H9 (cell line): Measurements from ENCODE around the gene POU4F3. TPM values are rescaled to one million over a fixed set of nuclear protein-coding genes. Genes with fewer than 3 reads are reported as not detected.

Source experiments
- DNase-seq: peaks from one replicate; pipeline ENCODE4 v3.0.0-alpha.2; 2017
- H2AFZ ChIP-seq: one replicate; pipeline ENCODE4 v1.6.1; 2013; ENCODE audit warnings: mild to moderate bottlenecking, low read length, control low read depth, moderate library complexity
- H2AK5ac ChIP-seq: 2 replicates; pipeline ENCODE4 v1.6.1; 2013; ENCODE audit warnings: low read length, control low read depth, mixed read lengths; ENCODE audit not compliant: insufficient read length
- H2BK120ac ChIP-seq: one replicate; pipeline ENCODE4 v1.6.1; 2013; ENCODE audit warnings: low read depth, mild to moderate bottlenecking, low read length, control low read depth, inconsistent platforms; ENCODE audit not compliant: poor library complexity, severe bottlenecking
- H2BK12ac ChIP-seq: 2 replicates; pipeline ENCODE4 v1.6.1; 2013; ENCODE audit warnings: low read length, control low read depth, mixed read lengths, low read depth; ENCODE audit not compliant: insufficient read length
- H2BK15ac ChIP-seq: 2 replicates; pipeline ENCODE4 v1.6.1; 2013; ENCODE audit warnings: low read depth, low read length, control low read depth
- H2BK20ac ChIP-seq: one replicate; pipeline ENCODE4 v1.6.1; 2013; ENCODE audit warnings: low read depth, mild to moderate bottlenecking, low read length, control low read depth, inconsistent platforms; ENCODE audit not compliant: poor library complexity, severe bottlenecking
- H2BK5ac ChIP-seq: 2 replicates; pipeline ENCODE4 v1.6.1; 2013; ENCODE audit warnings: low read length, control low read depth, mixed read lengths; ENCODE audit not compliant: insufficient read length
- H3K14ac ChIP-seq: 2 replicates; pipeline ENCODE4 v1.6.1; 2013; ENCODE audit warnings: low read length, control low read depth; ENCODE audit not compliant: insufficient read depth
- H3K18ac ChIP-seq: 2 replicates; pipeline ENCODE4 v1.6.1; 2013; ENCODE audit warnings: low read depth, mild to moderate bottlenecking, mixed read lengths, low read length, control low read depth; ENCODE audit not compliant: insufficient read length
- H3K23ac ChIP-seq: 2 replicates; pipeline ENCODE4 v1.6.1; 2013; ENCODE audit warnings: low read length, control low read depth, mixed read lengths, low read depth; ENCODE audit not compliant: insufficient read length
- H3K23me2 ChIP-seq: 2 replicates; pipeline ENCODE4 v1.6.1; 2013; ENCODE audit warnings: low read depth, mild to moderate bottlenecking, mixed read lengths, low read length, control low read depth; ENCODE audit not compliant: insufficient read length, poor library complexity, severe bottlenecking
- H3K27ac ChIP-seq: 2 replicates; pipeline ENCODE4 v1.5.1; 2013; ENCODE audit warnings: low read length, control low read depth, mixed read lengths, low read depth; ENCODE audit not compliant: insufficient read length
- H3K27me3 ChIP-seq: 2 replicates; pipeline ENCODE4 v1.6.1; 2013; ENCODE audit warnings: low read length, control low read depth, inconsistent platforms; ENCODE audit not compliant: insufficient read depth
- H3K4ac ChIP-seq: 2 replicates; pipeline ENCODE4 v1.6.1; 2013; ENCODE audit warnings: low read depth, mild to moderate bottlenecking, control low read depth, inconsistent platforms, low read length, moderate library complexity
- H3K4me1 ChIP-seq: 2 replicates; pipeline ENCODE4 v1.6.1; 2013; ENCODE audit warnings: low read length, control low read depth, inconsistent platforms; ENCODE audit not compliant: insufficient read depth
- H3K4me2 ChIP-seq: 2 replicates; pipeline ENCODE4 v1.6.1; 2013; ENCODE audit warnings: low read length, control low read depth, mixed read lengths; ENCODE audit not compliant: insufficient read length, insufficient read depth
- H3K56ac ChIP-seq: 2 replicates; pipeline ENCODE4 v1.6.1; 2013; ENCODE audit warnings: low read depth, mild to moderate bottlenecking, mixed read lengths, low read length, control low read depth; ENCODE audit not compliant: insufficient read length
- H3K79me1 ChIP-seq: 2 replicates; pipeline ENCODE4 v1.6.1; 2013; ENCODE audit warnings: low read depth, mild to moderate bottlenecking, moderate library complexity, low read length, control low read depth, inconsistent platforms; ENCODE audit not compliant: insufficient read depth, poor library complexity, severe bottlenecking
- H3K79me2 ChIP-seq: 2 replicates; pipeline ENCODE4 v1.6.1; 2013; ENCODE audit warnings: low read length, control low read depth, inconsistent platforms; ENCODE audit not compliant: insufficient read depth
- H3K9ac ChIP-seq: 2 replicates; pipeline ENCODE4 v1.6.1; 2013; ENCODE audit warnings: low read length, control low read depth, mixed read lengths; ENCODE audit not compliant: insufficient read length; ENCODE audit errors: extremely low read depth
- H3K9me3 ChIP-seq: one replicate; pipeline ENCODE4 v1.6.1; 2013; ENCODE audit warnings: low read depth, low read length, inconsistent platforms; ENCODE audit not compliant: control insufficient read depth
- H3T11ph ChIP-seq: one replicate; pipeline ENCODE4 v1.6.1; 2013; ENCODE audit warnings: mild to moderate bottlenecking, low read length, control low read depth, inconsistent platforms
- H4K20me1 ChIP-seq: one replicate; pipeline ENCODE4 v1.6.1; 2013; ENCODE audit not compliant: control insufficient read depth, insufficient read length, insufficient read depth
- H4K5ac ChIP-seq: 2 replicates; pipeline ENCODE4 v1.6.1; 2013; ENCODE audit warnings: low read depth, mild to moderate bottlenecking, mixed read lengths, low read length, control low read depth; ENCODE audit not compliant: insufficient read length
- H4K8ac ChIP-seq: replicated peaks from 2 replicates; pipeline ENCODE4 v1.6.1; 2013; ENCODE audit warnings: low read length, control low read depth, mixed read lengths, low read depth; ENCODE audit not compliant: insufficient read length
- H4K91ac ChIP-seq: 2 replicates; pipeline ENCODE4 v1.6.1; 2013; ENCODE audit warnings: low read depth, mild to moderate bottlenecking, moderate library complexity, mixed read lengths, low read length, control low read depth; ENCODE audit not compliant: insufficient read length
- H3K27ac Mint-ChIP-seq, 3 experiments: 2 replicates in 2 of 3; 3 replicates in 1 of 3; pipeline ENCODE4 v1.8.0; 2020 to 2021; ENCODE audit warnings: mixed read lengths in 3 of 3, mild to moderate bottlenecking in 1 of 3, moderate library complexity in 1 of 3
- H3K27me3 Mint-ChIP-seq: 2 replicates; pipeline ENCODE4 v1.8.0; 2021; ENCODE audit warnings: low read depth, mild to moderate bottlenecking, moderate library complexity, mixed read lengths
- H3K36me3 Mint-ChIP-seq, 3 experiments: 2 replicates in 2 of 3; 3 replicates in 1 of 3; pipeline ENCODE4 v1.8.0; 2020 to 2021; ENCODE audit warnings: low read depth in 3 of 3, mixed read lengths in 3 of 3; ENCODE audit not compliant: insufficient read depth in 1 of 3
- H3K4me1 Mint-ChIP-seq, 2 experiments: 2 replicates each; pipeline ENCODE4 v1.8.0; 2020; ENCODE audit warnings: mixed read lengths in 2 of 2
- H3K4me3 Mint-ChIP-seq, 2 experiments: 2 replicates in 1 of 2; 3 replicates in 1 of 2; pipeline ENCODE4 v1.8.0; 2020 to 2021; ENCODE audit warnings: mild to moderate bottlenecking in 2 of 2, mixed read lengths in 2 of 2, moderate library complexity in 1 of 2
- H3K9me3 Mint-ChIP-seq, 2 experiments: 2 replicates in 1 of 2; 3 replicates in 1 of 2; pipeline ENCODE4 v1.8.0; 2020; ENCODE audit warnings: mild to moderate bottlenecking in 2 of 2, mixed read lengths in 2 of 2, moderate library complexity in 1 of 2
- CTCF ChIP-seq: fragments of 200-600 bp; sonication (generic); conservative IDR thresholded peaks from 3 replicates; pipeline ENCODE4 v1.8.0; 2021; ENCODE audit warnings: antibody characterized with exemption, mild to moderate bottlenecking
- WGBS: extraction: QIAGEN DNeasy Blood & Tissue Kit; methylation state at CpG from one replicate; pipeline ENCODE4 v1.1.7; 2013; ENCODE audit warnings: missing lambda C conversion rate, low lambda C conversion rate, mixed read lengths; ENCODE audit not compliant: insufficient read length; ENCODE audit errors: extremely low coverage; 5-methylcytosine and 5-hydroxymethylcytosine counted together
- total RNA-seq: library from RNA; stranded (reverse); gene quantifications from 2 replicates; pipeline ENCODE4 v1.2.1, GENCODE V29; 2021

The POU4F3 gene
- total RNA-seq, 1 experiment from 2014 or later = not detected

GRCh38 chr5:146342519-146342881, 3.9 kb downstream of the POU4F3 start:
- H3K27ac Mint-ChIP-seq = no peak overlapping the region
- no peak overlapping the region for H3K18ac ChIP-seq
- H2AFZ ChIP-seq = no peak overlapping the region
- no peak overlapping the region for H3K9ac ChIP-seq
- H2BK12ac ChIP-seq = no peak overlapping the region
- H3K23me2 ChIP-seq = peaks cover 7% of the 10 kb centered on the region
- H3K9me3 ChIP-seq = no peaks in the 10 kb centered on the region
- H2BK15ac ChIP-seq = no peak overlapping the region
- no peak overlapping the region for H2AK5ac ChIP-seq
- no peak overlapping the region for H3K27ac ChIP-seq
- no peak overlapping the region for H2BK120ac ChIP-seq
- H3K79me2 ChIP-seq = no peaks in the 10 kb centered on the region
- no peak overlapping the region for H3K23ac ChIP-seq
- WGBS = no CpG with 5 or more reads among the region's 14 CpGs
- H3K27me3 Mint-ChIP-seq = peaks cover 100% of the 10 kb centered on the region
- H3K4ac ChIP-seq = no peak overlapping the region
- H3K27me3 ChIP-seq = peaks cover 91% of the 10 kb centered on the region
- no peaks in the 10 kb centered on the region for H3K79me1 ChIP-seq
- peak overlapping the region; percentile 34 for H3K4me2 ChIP-seq
- H2BK20ac ChIP-seq = no peak overlapping the region
- H3K4me1 Mint-ChIP-seq = peaks cover 44 to 60% of the 10 kb centered on the region in 2 experiments
- no peak overlapping the region for H3K14ac ChIP-seq
- no peak for DNase-seq
- H2BK5ac ChIP-seq = no peak overlapping the region
- H4K5ac ChIP-seq = no peak overlapping the region
- no peak overlapping the region for H3T11ph ChIP-seq
- H3K4me3 Mint-ChIP-seq = peak overlapping the region in 1 of 2 experiments; percentile 55; a peak in 3 of 5 replicates
- H3K4me1 ChIP-seq = peaks cover 2% of the 10 kb centered on the region; the same call in 1 of the 2 replicates
- peaks cover 9% of the 10 kb centered on the region in 2 experiments; a peak in 4 of 5 replicates for H3K9me3 Mint-ChIP-seq
- no peak overlapping the region for H3K56ac ChIP-seq
- no peak for TF ChIP-seq CTCF
- no peak overlapping the region for H4K8ac ChIP-seq
- peaks cover 0 to 2% (median 0%) of the 10 kb centered on the region in 3 experiments; a peak in 2 of 7 replicates for H3K36me3 Mint-ChIP-seq
- peaks cover 2% of the 10 kb centered on the region for H4K20me1 ChIP-seq
- H4K91ac ChIP-seq = no peak overlapping the region
